Activated T-cell treated with anti-CD3 and anti-CD28 coated beads for 48 hours (primary cell): ENCODE data around the gene LGI1.

Source experiments
- DNase-seq: peaks from one replicate; pipeline ENCODE4 v3.0.0-alpha.2; 2020; ENCODE audit warnings: low read depth

The LGI1 gene

GRCh38 chr10:93755443-93756116 is 2.2 kb upstream of the LGI1 start:
- no peak for DNase-seq

- DNase-seq, result no peak
Measured at GRCh38 chr10:93756118-93756517, 1.6 kb upstream of the LGI1 start.

GRCh38 chr10:93757136-93757535 is 600 bp upstream of the LGI1 start:
- no peak for DNase-seq

- DNase-seq, result no peak
Measured at GRCh38 chr10:93758508-93758885, 761 bp downstream of the LGI1 start.

- no peak for DNase-seq
Measured at GRCh38 chr10:93758891-93759410, 1.2 kb downstream of the LGI1 start.

- DNase-seq, result no peak
Measured at GRCh38 chr10:93760490-93760889, 2.8 kb downstream of the LGI1 start.

GRCh38 chr10:93762979-93763391 is 5.2 kb downstream of the LGI1 start:
- no peak for DNase-seq

- DNase-seq, result no peak
Measured at GRCh38 chr10:93766918-93767317, 9.2 kb downstream of the LGI1 start.

GRCh38 chr10:93767724-93768399 is 10.1 kb downstream of the LGI1 start:
- DNase-seq, result no peak

GRCh38 chr10:93768892-93769291 is 11.2 kb downstream of the LGI1 start:
- no peak for DNase-seq

- DNase-seq, result no peak
Measured at GRCh38 chr10:93771354-93771753, 13.6 kb downstream of the LGI1 start.

- DNase-seq, result no peak
Measured at GRCh38 chr10:93773120-93773519, 15.4 kb downstream of the LGI1 start.

GRCh38 chr10:93773705-93774104 is 16.0 kb downstream of the LGI1 start:
- no peak for DNase-seq

- DNase-seq, result no peak
Measured at GRCh38 chr10:93775356-93775755, 17.6 kb downstream of the LGI1 start.

GRCh38 chr10:93777092-93777491 is 19.4 kb downstream of the LGI1 start:
- DNase-seq, result no peak

GRCh38 chr10:93784059-93784458 is 26.3 kb downstream of the LGI1 start:
- no peak for DNase-seq

- DNase-seq, result no peak
Measured at GRCh38 chr10:93788413-93789208, 30.9 kb downstream of the LGI1 start.

- no peak for DNase-seq
Measured at GRCh38 chr10:93790439-93790838, 32.7 kb downstream of the LGI1 start.

- no peak for DNase-seq
Measured at GRCh38 chr10:93796167-93796566, 38.4 kb downstream of the LGI1 start.

- DNase-seq, result no peak
Measured at GRCh38 chr10:93797825-93798224, 40.1 kb downstream of the LGI1 start.

- DNase-seq, result no peak
Measured at GRCh38 chr10:93799155-93799708, 41.5 kb downstream of the LGI1 start.

GRCh38 chr10:93804200-93804599 is 46.5 kb downstream of the LGI1 start:
- no peak for DNase-seq

- DNase-seq, result no peak
Measured at GRCh38 chr10:93806903-93807302, 49.2 kb downstream of the LGI1 start.
